B cell (primary cell): ENCODE measurements around the gene BRD3.

Source experiments
- EZH2 ChIP-seq: IDR thresholded peaks from 2 replicates; pipeline ENCODE4 v1.6.1; 2012; ENCODE audit warnings: borderline replicate concordance, low read depth, mild to moderate bottlenecking, moderate library complexity, low read length; ENCODE audit not compliant: insufficient read depth, poor library complexity, severe bottlenecking
- TF ChIP-seq, protein P1 (sequence below): fragments of 200-600 bp; IDR thresholded peaks from one replicate; pipeline ENCODE4 v1.8.0; 2022; ENCODE audit warnings: antibody characterized with exemption, mild to moderate bottlenecking

DNA sequence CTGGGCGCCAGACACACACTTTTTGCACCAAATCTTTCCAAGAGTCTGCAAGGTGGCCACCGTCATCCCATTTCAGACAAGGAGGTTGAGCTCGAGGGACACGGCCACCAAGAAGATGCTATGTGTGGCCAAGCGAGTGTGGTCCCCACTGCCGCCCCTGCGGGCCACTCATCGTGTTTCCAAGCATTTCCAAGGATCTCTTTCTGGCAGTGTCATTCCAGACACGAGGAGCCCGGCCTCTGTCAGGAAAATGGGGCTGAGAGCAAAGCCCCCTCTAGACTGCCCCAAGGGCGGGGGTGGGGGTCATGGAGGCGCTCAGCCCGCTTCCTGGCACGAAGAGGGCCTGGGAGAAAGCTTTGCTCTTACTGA is 86.3 kb downstream of the BRD3 start:
- TF ChIP-seq, protein P1, sequence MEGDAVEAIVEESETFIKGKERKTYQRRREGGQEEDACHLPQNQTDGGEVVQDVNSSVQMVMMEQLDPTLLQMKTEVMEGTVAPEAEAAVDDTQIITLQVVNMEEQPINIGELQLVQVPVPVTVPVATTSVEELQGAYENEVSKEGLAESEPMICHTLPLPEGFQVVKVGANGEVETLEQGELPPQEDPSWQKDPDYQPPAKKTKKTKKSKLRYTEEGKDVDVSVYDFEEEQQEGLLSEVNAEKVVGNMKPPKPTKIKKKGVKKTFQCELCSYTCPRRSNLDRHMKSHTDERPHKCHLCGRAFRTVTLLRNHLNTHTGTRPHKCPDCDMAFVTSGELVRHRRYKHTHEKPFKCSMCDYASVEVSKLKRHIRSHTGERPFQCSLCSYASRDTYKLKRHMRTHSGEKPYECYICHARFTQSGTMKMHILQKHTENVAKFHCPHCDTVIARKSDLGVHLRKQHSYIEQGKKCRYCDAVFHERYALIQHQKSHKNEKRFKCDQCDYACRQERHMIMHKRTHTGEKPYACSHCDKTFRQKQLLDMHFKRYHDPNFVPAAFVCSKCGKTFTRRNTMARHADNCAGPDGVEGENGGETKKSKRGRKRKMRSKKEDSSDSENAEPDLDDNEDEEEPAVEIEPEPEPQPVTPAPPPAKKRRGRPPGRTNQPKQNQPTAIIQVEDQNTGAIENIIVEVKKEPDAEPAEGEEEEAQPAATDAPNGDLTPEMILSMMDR: no peak
- no peak for TF ChIP-seq EZH2
